NCI-H510A (cell line): Measurements from ENCODE around the gene SPATA2L.
"Not testable (repeated sequence)": the region's sequence is repeated elsewhere in the genome, so short reads cannot be mapped to it uniquely, and the experiment has no call there.

Source experiments
- DNase-seq: peaks from one replicate; lab custom pipeline; 2025; lab: John Stamatoyannopoulos, UW

SPATA2L gene

DNA sequence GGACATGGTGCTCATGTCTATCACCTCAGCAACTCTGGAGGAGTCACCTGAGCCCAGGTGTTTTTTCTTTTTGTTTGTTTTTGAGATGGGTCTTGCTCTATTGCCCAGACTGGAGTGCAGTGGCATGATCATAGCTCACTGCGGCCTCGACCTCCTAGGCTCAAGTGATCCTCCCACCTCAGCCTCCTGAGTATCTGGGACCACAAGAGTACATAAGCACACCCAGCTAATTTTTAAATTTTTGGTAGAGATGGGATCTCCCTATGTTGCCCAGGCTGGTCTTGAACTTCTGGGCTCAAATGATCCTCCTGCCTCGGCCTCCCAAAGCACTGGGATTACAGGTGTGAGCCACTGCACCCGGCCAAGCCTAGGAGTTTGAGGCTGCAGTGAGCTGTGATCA lies 11.9 kb downstream of the SPATA2L start:
- not testable (repeated sequence) for DNase-seq

DNA sequence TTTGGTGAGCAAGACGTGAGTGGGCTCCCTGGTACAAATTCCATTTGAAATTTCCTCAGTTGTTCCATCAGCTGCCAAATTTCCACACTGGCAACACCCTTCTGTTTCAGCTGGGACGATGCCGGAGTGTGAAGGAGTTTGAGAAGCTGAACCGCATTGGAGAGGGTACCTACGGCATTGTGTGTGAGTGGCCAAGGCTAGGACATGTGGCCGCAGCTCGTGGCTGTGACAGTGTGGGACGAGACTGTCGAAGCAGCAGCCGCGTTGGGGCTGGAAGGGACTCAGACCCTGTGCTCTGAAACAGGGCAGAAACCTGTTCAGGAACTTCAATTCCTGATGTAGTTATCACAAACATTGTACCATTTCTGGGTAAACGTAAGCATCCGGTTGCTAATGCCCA lies 12.4 kb downstream of the SPATA2L start:
- DNase-seq = no peak

DNA sequence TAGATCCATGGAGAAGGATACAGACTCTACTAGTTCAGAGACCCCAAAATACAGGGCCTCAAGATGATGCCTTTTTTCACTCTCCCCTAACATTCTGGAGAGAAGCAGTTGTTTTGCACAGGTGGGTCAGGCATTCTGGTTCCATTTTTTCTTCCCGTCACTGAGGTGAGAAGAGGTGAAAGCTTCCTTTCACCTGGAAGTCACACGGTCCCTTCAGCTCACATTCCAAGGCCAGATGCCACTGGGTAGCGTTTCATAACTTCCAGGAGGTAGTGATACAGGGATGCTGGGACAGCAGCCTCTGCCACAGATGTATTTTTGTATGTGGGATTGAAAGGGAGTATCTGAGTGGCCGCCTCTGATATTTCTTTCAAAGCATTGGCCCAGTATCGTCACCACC lies 13.1 kb downstream of the SPATA2L start:
- no peak for DNase-seq

DNA sequence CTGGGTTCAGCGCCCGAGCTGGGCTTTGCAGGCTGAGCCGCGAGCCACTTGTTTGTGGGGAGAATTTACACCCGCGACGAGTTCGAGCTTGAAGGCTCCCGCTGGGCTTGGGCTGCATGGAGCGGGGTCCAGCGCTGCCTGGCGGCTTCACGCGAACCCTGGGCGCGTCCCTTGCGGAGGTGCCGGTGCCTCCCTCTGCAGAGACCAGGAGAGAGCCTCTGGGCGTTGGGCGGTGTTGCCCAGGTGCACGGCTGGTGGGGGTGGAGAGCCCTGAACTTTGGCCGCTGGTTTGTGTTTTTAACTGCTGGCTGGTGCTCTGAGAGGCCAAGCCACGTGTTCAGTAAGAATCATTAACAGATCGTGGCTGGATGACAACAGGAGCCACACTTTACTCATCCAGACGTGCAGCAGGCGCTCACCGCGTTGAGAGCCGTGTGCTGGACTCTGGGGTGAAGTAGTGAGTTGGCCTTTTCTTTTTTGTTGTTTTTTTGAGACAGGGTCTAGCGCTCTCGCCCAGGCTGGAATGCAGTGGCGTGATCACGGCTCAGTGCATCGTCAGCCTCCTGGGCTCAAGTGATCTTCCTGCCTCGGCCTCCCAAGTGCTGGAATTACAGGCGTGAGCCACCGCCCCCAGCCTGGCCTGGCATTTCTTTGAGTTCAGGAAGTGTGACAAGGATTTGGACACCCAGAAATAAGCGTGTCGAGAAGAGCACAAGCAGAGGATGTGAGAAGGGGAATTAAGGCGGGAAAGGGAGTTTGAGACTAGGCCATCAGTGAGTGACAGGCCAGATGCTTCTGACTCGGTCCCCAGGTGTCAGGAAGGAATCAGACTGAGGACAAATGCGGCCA lies 14.2 kb downstream of the SPATA2L start:
- no peak for DNase-seq

DNA sequence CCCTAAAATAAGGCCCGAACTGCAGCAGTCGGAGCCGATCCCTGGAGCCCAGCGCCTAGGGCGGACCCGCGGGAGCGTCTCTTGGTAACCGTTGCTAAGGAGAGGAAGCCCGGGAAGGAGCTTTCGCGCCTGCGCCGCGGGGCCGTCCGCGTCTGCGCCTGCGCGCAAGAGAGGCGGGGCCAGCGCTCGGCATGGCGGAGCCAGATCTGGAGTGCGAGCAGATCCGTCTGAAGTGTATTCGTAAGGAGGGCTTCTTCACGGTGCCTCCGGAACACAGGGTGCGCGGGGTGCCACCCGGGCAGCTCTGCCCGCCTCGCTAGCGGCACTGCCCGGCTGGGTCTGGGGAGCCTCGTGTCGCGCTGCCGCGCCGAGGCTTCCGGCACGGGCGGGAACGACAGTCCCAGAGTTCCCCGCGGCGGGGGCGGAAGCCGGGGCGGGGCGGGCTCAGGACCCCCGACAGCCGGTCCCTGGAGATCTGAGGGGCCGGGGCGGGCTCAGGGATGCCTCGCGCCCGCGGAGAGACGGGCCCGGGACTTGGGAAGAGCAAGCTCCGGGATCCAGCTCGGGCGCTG lies 14.9 kb downstream of the SPATA2L start, which contains the start of gene CDK10:
CDK10 (plus strand) TSS at position 170 of the 572 bp plus-strand sequence; CDS start at position 192, 22 bp downstream.
- peak; percentile 49 for DNase-seq

DNA sequence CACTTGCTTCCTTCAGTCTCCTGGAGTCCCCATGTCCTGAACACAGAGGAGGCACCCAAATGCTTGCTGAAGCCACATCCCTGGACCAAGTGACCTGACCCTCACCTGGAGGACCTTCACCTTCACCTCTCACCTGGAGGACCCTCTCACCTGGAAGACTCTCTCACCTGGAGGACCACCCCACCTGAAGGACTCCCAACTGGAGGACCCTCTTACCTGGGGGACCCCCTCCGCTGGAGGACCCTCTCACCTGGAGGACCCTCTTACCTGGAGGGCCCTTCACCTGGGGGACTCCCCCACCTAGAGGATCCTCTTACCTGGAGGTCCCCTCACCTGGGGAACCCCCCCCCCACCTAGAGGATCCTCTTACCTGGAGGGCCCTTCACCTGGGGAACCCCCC lies 15.6 kb downstream of the SPATA2L start:
- DNase-seq = no peak

DNA sequence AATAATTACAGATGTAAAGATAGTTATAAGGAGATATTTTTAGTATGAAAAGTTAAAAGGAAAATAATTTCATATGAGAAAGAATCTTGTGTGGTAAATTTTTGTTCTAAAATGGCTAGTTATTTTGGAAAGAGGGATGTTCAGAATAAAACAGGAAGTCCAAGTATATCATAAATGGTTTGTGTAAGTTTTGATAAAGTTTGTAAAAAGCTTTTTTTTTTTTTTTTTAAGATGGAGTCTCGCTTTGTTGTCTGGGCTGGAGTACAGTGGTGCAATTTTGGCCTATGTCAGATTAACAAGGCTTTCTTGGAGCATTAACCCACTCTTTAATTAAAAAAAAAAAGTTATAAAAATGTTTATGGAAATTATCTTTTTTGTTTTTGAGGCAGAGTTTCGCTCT lies 23.2 kb downstream of the SPATA2L start:
- no peak for DNase-seq

DNA sequence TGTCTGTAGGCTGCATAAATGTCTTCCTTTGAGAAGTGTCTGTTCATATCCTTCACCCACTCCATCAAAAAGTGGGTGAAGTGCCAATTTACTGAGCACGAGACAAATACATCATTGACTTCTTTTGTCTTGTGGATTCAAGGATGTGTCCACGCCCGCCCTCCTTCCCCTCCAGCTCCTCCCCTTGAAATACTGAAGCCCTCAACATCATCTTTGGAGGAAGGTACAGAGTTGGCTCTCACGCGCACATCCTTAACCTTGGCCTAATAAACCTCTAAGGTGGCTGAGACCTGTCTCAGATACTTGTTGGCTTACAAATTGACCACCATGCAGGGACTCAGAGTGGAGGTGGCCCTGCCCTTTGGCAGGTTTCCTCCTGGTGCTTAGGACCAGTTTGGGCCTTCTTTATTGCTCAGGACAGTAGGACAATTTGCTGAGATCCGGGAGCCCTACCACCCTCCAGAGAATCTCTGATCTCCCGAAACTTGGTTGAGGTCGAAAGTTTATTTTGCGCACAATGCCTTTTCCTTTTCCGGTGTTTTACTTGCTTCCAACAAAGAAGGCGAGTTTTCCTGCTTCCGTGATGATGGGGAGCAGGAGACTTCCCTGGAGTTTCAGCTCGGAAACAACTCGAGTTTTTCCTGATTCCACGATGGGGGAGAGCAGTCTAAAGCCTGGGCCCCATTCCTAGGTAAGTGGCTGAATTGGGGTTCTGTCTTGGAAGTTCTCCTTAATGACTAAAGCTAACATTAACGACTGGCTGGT lies 29.1 kb downstream of the SPATA2L start:
- no peak for DNase-seq

DNA sequence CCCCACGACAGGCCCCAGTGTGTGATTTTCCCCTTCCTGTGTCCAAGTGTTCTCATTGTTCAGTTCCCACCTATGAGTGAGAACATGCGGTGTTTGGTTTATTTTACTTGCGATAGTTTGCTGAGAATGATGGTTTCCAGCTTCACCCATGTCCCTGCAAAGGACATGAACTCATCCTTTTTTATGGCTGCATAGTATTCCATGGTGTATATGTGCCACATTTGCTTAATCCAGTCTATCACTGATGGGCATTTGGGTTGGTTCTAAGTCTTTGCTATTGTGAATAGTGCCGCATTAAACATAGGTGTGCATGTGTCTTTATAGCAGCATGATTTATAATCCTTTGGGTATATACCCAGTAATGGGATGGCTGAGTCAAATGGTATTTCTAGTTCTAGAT lies 29.9 kb downstream of the SPATA2L start:
- DNase-seq = not testable (repeated sequence)

DNA sequence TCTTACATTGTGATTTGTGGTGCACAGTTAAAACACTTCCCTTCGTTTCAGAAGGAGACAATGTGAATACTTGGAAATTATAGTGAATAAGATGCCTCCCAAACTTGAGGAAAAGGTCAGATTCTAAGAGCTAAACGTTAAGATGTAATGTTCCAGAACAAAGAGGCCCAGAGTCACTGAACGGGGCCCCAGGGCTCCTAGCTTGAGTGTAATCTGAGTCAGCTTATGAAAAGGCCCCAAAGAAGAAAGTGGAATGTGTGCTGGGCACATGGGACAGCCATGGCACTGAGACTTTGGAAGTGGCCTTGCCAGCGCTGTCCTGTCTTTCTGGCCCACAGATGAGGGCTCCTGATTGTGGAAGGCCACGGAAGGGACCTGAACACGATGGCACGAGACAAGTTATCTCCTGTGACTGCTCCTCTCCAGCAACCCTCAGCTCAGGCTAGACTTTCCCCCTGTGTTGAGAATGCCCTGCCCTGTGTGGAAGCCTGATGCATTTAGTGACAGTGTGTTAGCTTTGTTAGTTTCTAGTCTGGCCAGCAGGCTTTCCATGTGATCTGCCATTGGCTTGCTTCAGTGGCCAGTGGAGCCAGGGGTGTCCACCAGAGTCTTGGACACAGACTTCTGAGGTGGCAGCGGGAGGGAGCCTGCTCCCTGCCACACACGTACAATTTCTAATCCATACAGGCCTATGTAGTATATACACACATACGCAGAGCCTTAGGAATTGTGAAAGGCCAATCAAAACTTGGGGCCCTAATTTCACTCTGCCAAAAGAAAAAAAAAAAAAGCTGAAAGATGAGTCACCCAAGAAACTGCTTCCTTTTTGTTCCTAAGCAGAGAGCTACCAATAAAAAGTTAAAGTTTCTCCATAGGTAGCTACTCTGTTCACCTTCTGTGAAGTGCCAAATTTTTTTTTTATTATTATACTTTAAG lies 30.7 kb downstream of the SPATA2L start:
- DNase-seq = no peak

DNA sequence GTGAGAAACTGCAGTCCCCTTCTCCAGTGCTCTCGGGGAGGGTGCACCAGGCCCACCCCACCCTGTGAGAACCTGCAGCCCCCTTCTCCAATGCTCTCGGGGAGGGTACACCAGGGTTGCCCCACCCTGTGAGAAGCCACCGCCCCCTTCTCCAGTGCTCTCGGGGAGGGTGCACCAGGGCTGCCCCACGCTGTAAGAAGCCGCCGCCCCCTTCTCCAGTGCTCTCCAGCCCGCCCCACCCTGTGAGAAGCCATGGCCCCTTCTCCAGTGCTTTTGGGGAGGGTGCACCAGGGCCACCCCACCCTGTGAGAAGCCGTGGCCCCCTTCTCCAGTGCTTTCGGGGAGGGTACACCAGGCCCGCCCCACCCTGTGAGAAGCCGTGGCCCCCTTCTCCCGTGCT lies 31.8 kb downstream of the SPATA2L start:
- DNase-seq = no peak

DNA sequence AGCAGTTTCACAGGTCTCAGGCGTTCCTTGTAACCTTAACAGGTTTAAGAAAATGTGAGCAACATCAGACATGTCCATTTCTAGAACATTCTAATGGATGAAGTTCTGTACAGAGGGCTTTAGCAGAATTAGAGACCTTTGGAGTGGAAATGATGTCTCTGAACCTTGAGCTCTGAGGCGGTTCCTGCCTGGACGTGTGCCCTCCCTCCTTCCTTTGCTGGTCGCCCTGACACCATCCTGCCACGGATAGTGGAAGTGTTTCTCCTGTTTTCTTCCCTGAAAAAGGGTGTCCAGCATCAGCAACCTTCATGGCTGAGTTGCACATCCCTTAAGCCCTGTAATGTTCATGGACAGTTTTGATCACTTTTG lies 32.7 kb downstream of the SPATA2L start:
- DNase-seq = no peak

DNA sequence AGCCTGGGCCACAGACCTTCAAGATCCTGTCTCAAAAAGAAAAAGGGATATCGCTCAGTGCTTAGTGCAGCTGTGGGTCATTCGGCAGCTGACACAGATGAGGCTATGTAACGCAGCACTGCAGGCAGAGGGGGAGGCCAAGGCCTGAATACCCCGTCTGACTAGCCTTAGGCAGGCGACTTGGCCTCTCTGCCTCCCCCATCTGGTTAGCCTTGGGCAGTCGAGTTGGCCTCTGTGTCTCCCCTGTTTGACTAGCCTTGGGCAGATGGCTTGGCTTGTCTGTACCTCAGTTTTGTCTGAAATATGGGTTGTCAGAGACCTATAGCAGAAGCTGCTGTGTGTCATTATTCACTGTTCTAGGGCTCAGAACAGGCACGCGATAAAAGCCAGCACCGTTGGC lies 33.9 kb downstream of the SPATA2L start:
- no peak for DNase-seq

DNA sequence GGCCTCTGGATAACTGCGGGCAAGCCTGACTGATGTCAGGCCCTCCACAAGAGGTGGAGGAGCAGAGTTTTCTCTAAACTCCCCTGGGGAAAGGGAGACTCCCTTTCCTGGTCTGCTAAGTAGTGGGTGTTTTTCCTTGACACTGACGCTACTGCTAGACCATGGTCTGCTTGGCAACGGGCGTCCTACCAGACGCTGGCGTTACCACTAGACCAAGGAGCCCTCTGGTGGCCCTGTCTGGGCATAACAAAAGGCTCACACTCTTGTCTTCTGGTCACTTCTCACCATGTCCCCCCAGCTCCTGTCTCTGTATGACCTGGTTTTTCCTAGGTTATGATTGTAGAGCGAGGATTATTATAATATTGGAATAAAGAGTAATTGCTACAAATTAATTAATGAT lies 34.5 kb downstream of the SPATA2L start:
- DNase-seq = not testable (repeated sequence)

DNA sequence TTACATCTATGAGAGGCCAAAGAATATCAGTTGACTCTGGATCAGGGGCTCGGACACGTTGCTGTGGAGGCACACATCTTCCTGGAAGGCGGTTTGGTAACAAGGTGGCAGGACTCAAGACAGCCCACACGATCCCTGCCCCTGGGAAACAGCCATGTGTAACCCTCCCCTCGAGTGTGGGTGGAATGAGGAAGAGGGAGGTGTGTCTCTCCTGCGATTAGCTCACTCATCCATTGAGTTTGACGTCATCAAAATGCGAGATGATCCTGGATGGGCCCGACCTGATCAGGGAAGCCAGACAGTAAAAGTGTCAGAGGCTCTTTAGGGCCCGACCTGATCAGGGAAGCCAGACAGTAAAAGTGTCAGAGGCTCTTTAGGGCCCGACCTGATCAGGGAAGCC lies 37.3 kb downstream of the SPATA2L start:
- not testable (repeated sequence) for DNase-seq

DNA sequence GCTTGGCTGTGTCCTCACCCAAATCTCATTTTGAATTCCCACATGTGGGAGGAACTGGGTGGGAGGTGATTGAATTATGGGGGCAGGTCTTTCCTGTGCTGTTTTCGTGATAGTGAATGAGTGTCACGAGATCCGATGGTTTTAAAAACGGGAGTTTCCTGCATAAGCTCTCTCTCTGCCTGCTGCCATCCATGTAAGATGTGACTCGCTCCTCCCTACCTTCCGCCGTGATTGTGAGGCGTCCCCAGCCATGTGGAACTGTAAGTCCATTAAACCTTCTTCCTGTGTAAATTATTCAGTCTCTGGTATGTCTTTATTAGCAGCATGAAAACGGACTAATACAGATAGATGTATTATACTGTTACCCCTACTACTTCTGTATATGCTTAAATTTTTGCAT lies 40.3 kb downstream of the SPATA2L start:
- DNase-seq = no peak

DNA sequence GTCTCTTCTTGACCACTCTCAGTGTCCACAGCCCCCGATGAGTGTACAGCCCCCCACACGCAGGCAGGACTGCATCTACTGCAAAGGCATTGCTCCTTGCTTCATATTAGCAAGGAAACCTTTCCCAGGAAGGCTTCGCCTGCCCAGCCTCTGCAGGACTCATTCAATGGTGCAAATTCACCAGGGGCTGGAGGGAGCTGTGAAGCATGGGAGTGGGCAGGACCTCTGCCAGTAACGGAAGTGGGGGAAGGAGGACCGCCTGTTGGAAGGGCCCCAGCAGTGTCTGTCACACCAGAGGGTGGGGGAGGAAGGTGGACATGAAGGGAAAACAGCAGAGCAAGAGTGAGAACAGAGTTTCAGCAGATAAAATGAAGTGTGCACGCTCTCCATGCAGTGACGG lies 41.4 kb downstream of the SPATA2L start:
- no peak for DNase-seq

DNA sequence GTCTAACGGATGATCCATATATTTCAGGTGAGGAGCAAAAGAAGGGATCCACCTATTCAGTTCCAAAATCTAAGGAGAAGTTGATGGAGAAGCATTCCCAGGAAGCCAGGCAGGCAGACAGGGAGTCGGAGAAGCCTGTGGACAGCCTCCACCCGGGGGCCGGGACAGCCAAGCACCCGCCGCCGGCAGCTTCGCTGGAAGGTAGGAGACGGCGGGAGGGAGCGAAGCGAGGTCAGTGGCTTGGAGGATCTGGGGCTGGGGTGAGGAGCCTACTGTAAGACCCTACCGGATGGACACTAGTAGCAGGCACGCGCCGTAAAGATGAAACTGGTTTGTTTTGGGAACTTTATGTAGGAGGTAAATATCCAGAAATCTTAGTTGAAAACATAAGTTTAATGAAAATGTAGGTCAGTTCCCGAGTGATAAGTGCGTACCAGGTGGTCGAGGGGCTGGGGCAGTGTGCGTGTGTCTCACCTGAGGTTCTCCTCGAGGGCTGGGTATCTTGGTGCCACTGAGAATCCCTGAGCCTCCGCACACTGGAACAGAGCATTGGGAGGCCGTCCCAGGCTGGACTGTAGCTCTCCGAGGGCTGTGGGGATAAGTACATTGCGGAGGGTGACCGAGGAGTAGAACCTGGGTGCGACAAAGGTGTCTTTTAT lies 43.2 kb downstream of the SPATA2L start:
- no peak for DNase-seq

DNA sequence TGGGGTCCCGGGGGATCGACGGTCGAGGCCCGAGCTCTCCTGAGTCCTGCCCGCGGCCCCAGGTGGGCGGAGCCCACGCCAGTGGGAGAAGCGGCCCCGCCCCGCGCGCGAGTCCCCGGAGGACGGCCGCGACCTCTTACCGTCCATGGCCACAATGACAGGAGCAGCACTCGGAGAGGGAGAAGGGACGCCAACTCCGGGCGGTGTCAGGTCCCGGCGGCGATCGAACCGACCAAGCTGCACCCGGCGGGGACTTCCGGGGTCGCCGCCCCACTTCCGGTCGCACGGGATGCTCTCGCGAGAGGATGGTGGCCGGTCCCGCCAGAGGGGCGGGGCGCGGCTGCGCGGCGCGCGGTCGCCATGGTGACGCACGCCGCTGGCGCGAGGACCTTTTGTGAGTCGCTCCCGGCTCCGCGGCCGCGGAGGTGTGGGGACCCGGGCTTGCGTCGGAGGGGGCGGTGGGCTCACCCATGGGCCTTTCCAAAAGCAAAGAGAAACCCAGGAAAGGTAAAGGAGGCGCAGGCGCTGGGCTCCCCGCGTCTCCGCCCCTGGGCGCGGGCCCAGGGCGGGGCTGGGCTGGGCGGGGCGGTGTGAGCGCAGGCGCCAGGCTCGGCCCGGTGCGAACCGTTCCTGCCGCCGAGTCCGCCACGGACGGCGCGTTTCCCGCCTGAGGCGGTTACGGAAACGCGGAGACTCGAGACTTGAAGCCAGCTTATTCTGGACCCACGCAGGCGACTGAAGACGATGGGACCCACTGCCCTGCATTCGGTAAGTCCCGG lies 43.9 kb downstream of the SPATA2L start, which contains the start of the genes CHMP1A and SPATA33:
CHMP1A (minus strand) TSS at position 267 of the 779 bp plus-strand sequence; CDS start at position 147, 120 bp downstream.
SPATA33 (plus strand) TSS at position 395 of the 779 bp plus-strand sequence; CDS start at position 471, 76 bp downstream.
- DNase-seq = peak; percentile 66
